Measurements from ENCODE around the gene S100G.

DNA sequence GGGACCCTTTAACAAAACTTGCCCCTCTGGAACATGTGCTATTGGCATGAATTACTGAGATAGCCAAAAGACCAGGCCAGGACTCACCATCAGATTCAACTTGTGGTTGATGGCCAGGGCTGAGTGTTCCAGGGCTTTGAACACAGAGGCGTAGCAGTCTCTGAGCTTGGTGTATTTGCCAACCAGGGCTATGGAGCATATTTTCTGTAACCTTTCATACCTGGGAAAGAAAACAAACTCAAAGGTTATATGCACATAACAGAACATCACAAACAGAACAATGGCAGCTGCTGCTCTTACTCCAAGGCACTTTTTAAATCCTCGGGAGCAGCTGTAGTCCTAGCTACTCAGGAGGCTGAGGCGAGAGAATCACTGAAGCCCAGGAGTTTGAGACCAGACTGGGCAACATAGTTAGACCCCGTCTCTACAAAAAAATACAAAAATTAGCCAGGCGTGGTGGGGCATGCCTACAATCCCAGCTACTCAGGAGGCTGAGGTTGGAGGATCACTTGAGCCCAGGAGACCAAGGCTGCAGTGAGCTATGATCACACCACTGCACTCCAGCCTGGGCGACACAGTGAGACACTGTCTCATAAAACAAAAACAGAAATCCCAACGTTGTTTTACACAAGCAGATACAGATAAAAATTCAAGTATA, 33.2 kb downstream of the S100G start:
- TF ChIP-seq, protein P1, sequence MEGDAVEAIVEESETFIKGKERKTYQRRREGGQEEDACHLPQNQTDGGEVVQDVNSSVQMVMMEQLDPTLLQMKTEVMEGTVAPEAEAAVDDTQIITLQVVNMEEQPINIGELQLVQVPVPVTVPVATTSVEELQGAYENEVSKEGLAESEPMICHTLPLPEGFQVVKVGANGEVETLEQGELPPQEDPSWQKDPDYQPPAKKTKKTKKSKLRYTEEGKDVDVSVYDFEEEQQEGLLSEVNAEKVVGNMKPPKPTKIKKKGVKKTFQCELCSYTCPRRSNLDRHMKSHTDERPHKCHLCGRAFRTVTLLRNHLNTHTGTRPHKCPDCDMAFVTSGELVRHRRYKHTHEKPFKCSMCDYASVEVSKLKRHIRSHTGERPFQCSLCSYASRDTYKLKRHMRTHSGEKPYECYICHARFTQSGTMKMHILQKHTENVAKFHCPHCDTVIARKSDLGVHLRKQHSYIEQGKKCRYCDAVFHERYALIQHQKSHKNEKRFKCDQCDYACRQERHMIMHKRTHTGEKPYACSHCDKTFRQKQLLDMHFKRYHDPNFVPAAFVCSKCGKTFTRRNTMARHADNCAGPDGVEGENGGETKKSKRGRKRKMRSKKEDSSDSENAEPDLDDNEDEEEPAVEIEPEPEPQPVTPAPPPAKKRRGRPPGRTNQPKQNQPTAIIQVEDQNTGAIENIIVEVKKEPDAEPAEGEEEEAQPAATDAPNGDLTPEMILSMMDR (conservative IDR thresholded peaks at IDR 0.05; ENCODE audit: low read length): no peak
- no peak for TF ChIP-seq EZH2phosphoT487 (IDR thresholded peaks at IDR 0.05; ENCODE audit: borderline replicate concordance, low read depth, low read length)
